GM21515 (cell line): ENCODE measurements around the gene GNB1.

Experiments
- ATAC-seq: cut with Tn5 transposase; IDR thresholded peaks from one replicate; pipeline ENCODE4 v1.9.1; 2021; ENCODE audit not compliant: unreplicated experiment

Gene GNB1

GRCh38 chr1:1922956-1923833 is 32.3 kb upstream of the GNB1 start:
- ATAC-seq: no peak

- ATAC-seq: no peak
Measured at GRCh38 chr1:1922702-1922955, 31.7 kb upstream of the GNB1 start.

GRCh38 chr1:1921901-1922701 is 31.2 kb upstream of the GNB1 start:
- ATAC-seq: no peak

GRCh38 chr1:1921459-1921862 is 30.6 kb upstream of the GNB1 start:
- ATAC-seq: no peak

- no peak for ATAC-seq
Measured at GRCh38 chr1:1920608-1921458, 29.9 kb upstream of the GNB1 start.

GRCh38 chr1:1920057-1920607 is 29.2 kb upstream of the GNB1 start:
- no peak for ATAC-seq

GRCh38 chr1:1919304-1920056 is 28.6 kb upstream of the GNB1 start:
- ATAC-seq: peak; percentile 68

GRCh38 chr1:1918901-1919303 is 28.0 kb upstream of the GNB1 start, which contains the start of gene TMEM52:
Gene TMEM52 (minus strand): TSS chr1:1919279. CDS start chr1:1919265, 14 bp downstream.
- no peak for ATAC-seq

GRCh38 chr1:1917995-1918900 is 27.4 kb upstream of the GNB1 start:
- no peak for ATAC-seq

- ATAC-seq: no peak
Measured at GRCh38 chr1:1917304-1917976, 26.6 kb upstream of the GNB1 start.

GRCh38 chr1:1916851-1917251 is 26.0 kb upstream of the GNB1 start:
- ATAC-seq: no peak

- no peak for ATAC-seq
Measured at GRCh38 chr1:1915911-1916840, 25.3 kb upstream of the GNB1 start.

GRCh38 chr1:1914971-1915692 is 24.2 kb upstream of the GNB1 start, which contains the start of gene CALML6:
Gene CALML6 (plus strand): TSS chr1:1915260. CDS start chr1:1915281, 21 bp downstream.
- no peak for ATAC-seq

GRCh38 chr1:1914101-1914970 is 23.4 kb upstream of the GNB1 start:
- no peak for ATAC-seq

GRCh38 chr1:1911350-1912041 is 20.6 kb upstream of the GNB1 start:
- no peak for ATAC-seq
